LHCN-M2 (cell line): ENCODE measurements around the gene RAB9A. TPM values are rescaled to one million over a fixed set of nuclear protein-coding genes. Genes with fewer than 3 reads are reported as not detected.
"Not testable (repeated sequence)": the region's sequence is repeated elsewhere in the genome, so short reads cannot be mapped to it uniquely, and the experiment has no call there.

ENCODE experiments used
- DNase-seq: peaks from one replicate; pipeline ENCODE4 v3.0.0-alpha.2; 2012; ENCODE audit warnings: low read depth
- polyA plus RNA-seq: library from polyadenylated mRNA; unstranded; fragments of >200 nt; gene quantifications from one replicate; pipeline ENCODE4 v1.2.1, GENCODE V29; 2012; ENCODE audit warnings: missing spikeins
- total RNA-seq: library from RNA; depleted of rRNA; stranded (reverse); fragments of >200 nt; gene quantifications from 2 replicates; pipeline ENCODE4 v1.2.3, GENCODE V29; 2014; rRNA removed

RAB9A gene
- total RNA-seq = 20.2 and 32.2 TPM in 2 replicates
- 11.7 TPM for polyA plus RNA-seq

- peak; percentile 68 for DNase-seq
Observed at GRCh38 chrX:13688958-13689740, at the start of gene RAB9A. RAB9A (plus strand) TSS chrX:13689128; CDS start chrX:13708747, 19,619 bp downstream.

- DNase-seq = not testable (repeated sequence)
Observed at GRCh38 chrX:13641684-13642083, 47.2 kb upstream of the RAB9A start.

GRCh38 chrX:13645464-13646153 is 43.3 kb upstream of the RAB9A start:
- DNase-seq = no peak

GRCh38 chrX:13646154-13646549 is 42.8 kb upstream of the RAB9A start:
- peak; percentile 54 for DNase-seq

- DNase-seq = peak; percentile 82
Observed at GRCh38 chrX:13647709-13648212, 41.2 kb upstream of the RAB9A start.

GRCh38 chrX:13648336-13648735 is 40.6 kb upstream of the RAB9A start:
- not testable (repeated sequence) for DNase-seq

GRCh38 chrX:13649838-13650237 is 39.1 kb upstream of the RAB9A start:
- DNase-seq = no peak

GRCh38 chrX:13650318-13650717 is 38.6 kb upstream of the RAB9A start:
- no peak for DNase-seq

GRCh38 chrX:13651150-13651549 is 37.8 kb upstream of the RAB9A start:
- no peak for DNase-seq

- DNase-seq = peak; percentile 81
Observed at GRCh38 chrX:13652287-13652793, 36.6 kb upstream of the RAB9A start.

GRCh38 chrX:13652850-13653693 is 35.9 kb upstream of the RAB9A start, which contains the start of gene TCEANC:
TCEANC (plus strand) TSS chrX:13653141; CDS start chrX:13662509, 9,368 bp downstream.
- peak; percentile 94 for DNase-seq

GRCh38 chrX:13654116-13654515 is 34.8 kb upstream of the RAB9A start:
- no peak for DNase-seq

GRCh38 chrX:13655674-13656073 is 33.3 kb upstream of the RAB9A start:
- no peak for DNase-seq

GRCh38 chrX:13658602-13659001 is 30.3 kb upstream of the RAB9A start:
- peak; percentile 45 for DNase-seq

GRCh38 chrX:13659063-13659462 is 29.9 kb upstream of the RAB9A start:
- DNase-seq = peak; percentile 22

GRCh38 chrX:13661735-13662288 is 27.1 kb upstream of the RAB9A start:
- no peak for DNase-seq

- DNase-seq = no peak
Observed at GRCh38 chrX:13662355-13662791, 26.6 kb upstream of the RAB9A start.

- no peak for DNase-seq
Observed at GRCh38 chrX:13664020-13664419, 24.9 kb upstream of the RAB9A start.

- no peak for DNase-seq
Observed at GRCh38 chrX:13666836-13667235, 22.1 kb upstream of the RAB9A start.

GRCh38 chrX:13667919-13668318 is 21.0 kb upstream of the RAB9A start:
- no peak for DNase-seq

GRCh38 chrX:13669246-13669737 is 19.6 kb upstream of the RAB9A start:
- peak; percentile 88 for DNase-seq
